ENCODE results near the gene ALG14. TPM values are rescaled to one million over a fixed set of nuclear protein-coding genes. Genes with fewer than 3 reads are reported as not detected.

Gene ALG14
- total RNA-seq, 1 experiment from 2014 or later, result 5.7 TPM

DNA sequence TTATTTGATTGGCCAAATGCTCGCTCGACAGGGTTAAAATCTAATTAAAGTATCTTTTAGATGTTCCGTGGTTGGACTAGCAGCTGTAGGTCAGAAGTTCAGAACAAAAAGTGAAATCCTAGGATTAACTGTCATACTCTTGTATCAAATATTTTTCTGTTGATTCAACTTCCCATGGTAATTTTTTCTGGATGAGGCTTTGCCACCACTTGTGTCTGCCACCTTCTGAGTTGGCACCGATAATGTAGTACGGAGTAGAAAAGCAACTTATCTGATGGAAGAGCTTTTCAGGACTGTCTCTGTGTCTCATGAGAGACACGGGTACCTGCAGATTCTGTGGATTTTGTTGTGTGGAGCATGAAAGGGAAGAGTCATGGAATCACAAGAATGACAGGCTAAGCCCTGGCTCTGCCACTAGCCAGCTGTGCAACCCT lies 101.2 kb downstream of the ALG14 start:
- ChIA-PET POLR2A (no interaction called here), CTCF (no interaction called here), RAD21 (ENCODE audit: low non-redundant PET in 1 of 2, low total read pairs in 2 of 2, uncharacterized antibody in 2 of 2, unreplicated experiment in 2 of 2) (no interaction called here)
- Histone ChIP-seq H3K4me1 (ENCODE audit: control insufficient read depth in 1 of 2, insufficient read depth in 2 of 2, low read length in 2 of 2) (peaks cover 0 to 12% of the 10 kb centered on the region in 2 experiments; a peak in 1 of 4 replicates), H3K9me2 (ENCODE audit: insufficient read depth) (no peaks in the 10 kb centered on the region), H3K4me2 (ENCODE audit: low read length) (no peak overlapping the region), H3K36me3 (ENCODE audit: control insufficient read depth in 1 of 2, insufficient read depth in 2 of 2, low read length in 2 of 2) (no peaks in the 10 kb centered on the region), H3K9me3 (ENCODE audit: control insufficient read depth in 1 of 2, insufficient read depth in 1 of 2, low read depth in 1 of 2, low read length in 2 of 2) (no peaks in the 10 kb centered on the region), H4K20me1 (ENCODE audit: insufficient read depth) (no peaks in the 10 kb centered on the region), H3K27me3 (ENCODE audit: insufficient read depth, low read length) (no peaks in the 10 kb centered on the region), H2AFZ (ENCODE audit: low read depth, low read length, poor library complexity, severe bottlenecking) (no peak overlapping the region), H3K9ac (ENCODE audit: low read length) (no peak overlapping the region), H3K27ac (ENCODE audit: low read depth, low read length) (no peak overlapping the region), H3K79me2 (ENCODE audit: insufficient read depth, low read length) (no peaks in the 10 kb centered on the region), H3K4me3 (replicated peaks in 1 of 2; ENCODE audit: low read depth in 1 of 2, low read length in 2 of 2) (no peak overlapping the region)
- ATAC-seq (no peak), DNase-seq (ENCODE audit: low read depth, low spot score) (no peak)
- TF ChIP-seq EZH2 (IDR thresholded peaks at IDR 0.05) (no peak), SIN3A (IDR thresholded peaks at IDR 0.05; ENCODE audit: low read depth) (no peak), YY1 (IDR thresholded peaks at IDR 0.05; ENCODE audit: extremely low read depth, insufficient replicate concordance, low read depth, low read length) (no peak), CEBPB (IDR thresholded peaks at IDR 0.05; ENCODE audit: low read depth) (no peak), ATF3 (IDR thresholded peaks at IDR 0.05) (no peak), ELF1 (IDR thresholded peaks at IDR 0.05; ENCODE audit: borderline replicate concordance, low read depth) (no peak), JUND (IDR thresholded peaks at IDR 0.05) (no peak), EZH2phosphoT487 (IDR thresholded peaks at IDR 0.05; ENCODE audit: borderline replicate concordance) (no peak), POLR2A (IDR thresholded peaks at IDR 0.05; ENCODE audit: borderline replicate concordance, extremely low read depth, insufficient read depth, insufficient read length) (no peak), ZFX (IDR thresholded peaks at IDR 0.05) (no peak), EGR1 (IDR thresholded peaks at IDR 0.05; ENCODE audit: low read depth) (no peak), SRF (IDR thresholded peaks at IDR 0.05; ENCODE audit: low read depth) (no peak)
- no TSS peak for BruUV-seq (replicated peaks)
- intact Hi-C loops (cut with micrococcal nuclease), result no loop called here

DNA sequence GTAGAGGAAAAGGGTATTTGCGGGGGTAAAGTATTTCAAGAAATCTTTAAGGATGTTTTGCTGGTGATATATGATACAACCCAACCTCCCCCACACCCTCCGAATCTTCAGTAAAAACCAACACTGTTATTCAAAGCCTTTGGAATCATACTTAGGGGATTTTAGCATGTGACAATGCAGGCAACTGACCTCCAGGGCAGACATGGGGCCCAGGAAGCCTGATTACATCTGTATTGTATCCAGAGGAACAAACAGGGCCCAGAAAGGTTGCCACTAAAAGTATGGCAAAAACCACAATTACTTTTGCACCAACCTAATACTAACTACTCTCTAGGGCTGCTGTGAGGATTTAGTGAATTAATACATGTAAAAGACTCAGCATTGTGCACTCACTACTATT lies 102.0 kb downstream of the ALG14 start:
- Histone ChIP-seq H3K4me2 (ENCODE audit: low read length) (no peak overlapping the region), H3K27me3 (ENCODE audit: insufficient read depth, low read length) (no peaks in the 10 kb centered on the region), H3K9ac (ENCODE audit: low read length) (no peak overlapping the region), H4K20me1 (ENCODE audit: insufficient read depth) (no peaks in the 10 kb centered on the region), H3K4me1 (ENCODE audit: control insufficient read depth in 1 of 2, insufficient read depth in 2 of 2, low read length in 2 of 2) (peaks cover 0 to 12% of the 10 kb centered on the region in 2 experiments; a peak in 1 of 4 replicates), H3K79me2 (ENCODE audit: insufficient read depth, low read length) (no peaks in the 10 kb centered on the region), H3K36me3 (ENCODE audit: control insufficient read depth in 1 of 2, insufficient read depth in 2 of 2, low read length in 2 of 2) (no peaks in the 10 kb centered on the region), H3K9me3 (ENCODE audit: control insufficient read depth in 1 of 2, insufficient read depth in 1 of 2, low read depth in 1 of 2, low read length in 2 of 2) (no peaks in the 10 kb centered on the region), H3K27ac (ENCODE audit: low read depth, low read length) (no peak overlapping the region), H3K9me2 (ENCODE audit: insufficient read depth) (no peaks in the 10 kb centered on the region), H2AFZ (ENCODE audit: low read depth, low read length, poor library complexity, severe bottlenecking) (no peak overlapping the region), H3K4me3 (replicated peaks in 1 of 2; ENCODE audit: low read depth in 1 of 2, low read length in 2 of 2) (no peak overlapping the region)
- ChIA-PET POLR2A (no interaction called here), CTCF (no interaction called here), RAD21 (ENCODE audit: low non-redundant PET in 1 of 2, low total read pairs in 2 of 2, uncharacterized antibody in 2 of 2, unreplicated experiment in 2 of 2) (no interaction called here)
- DNase-seq (ENCODE audit: low read depth, low spot score) (no peak), ATAC-seq (no peak)
- intact Hi-C loops (cut with micrococcal nuclease), result no loop called here
- no TSS peak for BruUV-seq (replicated peaks)
- TF ChIP-seq, protein P1, sequence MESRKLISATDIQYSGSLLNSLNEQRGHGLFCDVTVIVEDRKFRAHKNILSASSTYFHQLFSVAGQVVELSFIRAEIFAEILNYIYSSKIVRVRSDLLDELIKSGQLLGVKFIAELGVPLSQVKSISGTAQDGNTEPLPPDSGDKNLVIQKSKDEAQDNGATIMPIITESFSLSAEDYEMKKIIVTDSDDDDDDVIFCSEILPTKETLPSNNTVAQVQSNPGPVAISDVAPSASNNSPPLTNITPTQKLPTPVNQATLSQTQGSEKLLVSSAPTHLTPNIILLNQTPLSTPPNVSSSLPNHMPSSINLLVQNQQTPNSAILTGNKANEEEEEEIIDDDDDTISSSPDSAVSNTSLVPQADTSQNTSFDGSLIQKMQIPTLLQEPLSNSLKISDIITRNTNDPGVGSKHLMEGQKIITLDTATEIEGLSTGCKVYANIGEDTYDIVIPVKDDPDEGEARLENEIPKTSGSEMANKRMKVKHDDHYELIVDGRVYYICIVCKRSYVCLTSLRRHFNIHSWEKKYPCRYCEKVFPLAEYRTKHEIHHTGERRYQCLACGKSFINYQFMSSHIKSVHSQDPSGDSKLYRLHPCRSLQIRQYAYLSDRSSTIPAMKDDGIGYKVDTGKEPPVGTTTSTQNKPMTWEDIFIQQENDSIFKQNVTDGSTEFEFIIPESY (IDR thresholded peaks at IDR 0.05; ENCODE audit: extremely low read depth, insufficient replicate concordance, low read length), result no peak
- TF ChIP-seq JUND (IDR thresholded peaks at IDR 0.05) (no peak), SP1 (IDR thresholded peaks at IDR 0.05; ENCODE audit: low read depth) (no peak), REST (IDR thresholded peaks at IDR 0.05; ENCODE audit: low read depth) (no peak), SIN3A (IDR thresholded peaks at IDR 0.05; ENCODE audit: low read depth) (no peak), CEBPB (IDR thresholded peaks at IDR 0.05; ENCODE audit: low read depth) (no peak), ZFX (IDR thresholded peaks at IDR 0.05) (no peak), SRF (IDR thresholded peaks at IDR 0.05; ENCODE audit: low read depth) (no peak), POLR2A (IDR thresholded peaks at IDR 0.05; ENCODE audit: borderline replicate concordance, extremely low read depth, insufficient read depth, insufficient read length) (no peak), YY1 (IDR thresholded peaks at IDR 0.05; ENCODE audit: extremely low read depth, insufficient replicate concordance, low read depth, low read length) (no peak), EGR1 (IDR thresholded peaks at IDR 0.05; ENCODE audit: low read depth) (no peak), ATF3 (IDR thresholded peaks at IDR 0.05) (no peak)

Measured in HCT116 (cell line).